Epithelial cell of esophagus (primary cell): Measurements from ENCODE around the gene ESYT1.

Source experiments
- DNase-seq: peaks from one replicate; pipeline ENCODE4 v3.0.0; 2010; ENCODE audit warnings: low read depth
- H3K4me3 ChIP-seq: 2 replicates; pipeline ENCODE4 v1.5.1; 2011; ENCODE audit warnings: mild to moderate bottlenecking, low read length, control low read depth
- TF ChIP-seq, protein P1 (sequence below): IDR thresholded peaks from 2 replicates; pipeline ENCODE4 v1.5.1; 2011; ENCODE audit warnings: low read depth, mild to moderate bottlenecking, low read length, control low read depth, inconsistent platforms; ENCODE audit not compliant: insufficient read depth; ENCODE audit errors: missing control alignments

The ESYT1 gene

DNA sequence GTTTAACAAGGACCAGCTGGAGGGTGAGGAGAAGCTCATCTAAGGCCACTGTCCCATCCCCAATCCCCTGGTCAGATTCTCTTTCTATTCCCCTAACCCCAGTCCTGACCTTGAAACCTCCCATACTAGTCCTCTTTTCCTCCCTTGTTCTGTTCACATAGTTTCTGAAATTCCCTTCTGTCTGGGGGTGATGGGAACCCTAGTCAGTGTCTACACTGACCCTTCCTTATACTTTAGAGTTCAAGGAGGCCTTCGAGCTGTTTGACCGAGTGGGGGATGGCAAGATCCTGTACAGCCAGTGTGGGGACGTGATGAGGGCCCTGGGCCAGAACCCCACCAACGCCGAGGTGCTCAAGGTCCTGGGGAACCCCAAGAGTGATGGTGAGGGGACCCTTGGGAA is 26.8 kb downstream of the ESYT1 start:
- no peak overlapping the region for H3K4me3 ChIP-seq
- DNase-seq: no peak
- TF ChIP-seq, protein P1, sequence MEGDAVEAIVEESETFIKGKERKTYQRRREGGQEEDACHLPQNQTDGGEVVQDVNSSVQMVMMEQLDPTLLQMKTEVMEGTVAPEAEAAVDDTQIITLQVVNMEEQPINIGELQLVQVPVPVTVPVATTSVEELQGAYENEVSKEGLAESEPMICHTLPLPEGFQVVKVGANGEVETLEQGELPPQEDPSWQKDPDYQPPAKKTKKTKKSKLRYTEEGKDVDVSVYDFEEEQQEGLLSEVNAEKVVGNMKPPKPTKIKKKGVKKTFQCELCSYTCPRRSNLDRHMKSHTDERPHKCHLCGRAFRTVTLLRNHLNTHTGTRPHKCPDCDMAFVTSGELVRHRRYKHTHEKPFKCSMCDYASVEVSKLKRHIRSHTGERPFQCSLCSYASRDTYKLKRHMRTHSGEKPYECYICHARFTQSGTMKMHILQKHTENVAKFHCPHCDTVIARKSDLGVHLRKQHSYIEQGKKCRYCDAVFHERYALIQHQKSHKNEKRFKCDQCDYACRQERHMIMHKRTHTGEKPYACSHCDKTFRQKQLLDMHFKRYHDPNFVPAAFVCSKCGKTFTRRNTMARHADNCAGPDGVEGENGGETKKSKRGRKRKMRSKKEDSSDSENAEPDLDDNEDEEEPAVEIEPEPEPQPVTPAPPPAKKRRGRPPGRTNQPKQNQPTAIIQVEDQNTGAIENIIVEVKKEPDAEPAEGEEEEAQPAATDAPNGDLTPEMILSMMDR: no peak

GRCh38 chr12:56155256-56155845 is 27.3 kb downstream of the ESYT1 start:
- no peak for DNase-seq
- TF ChIP-seq, protein P1: no peak
- H3K4me3 ChIP-seq: no peak overlapping the region

- DNase-seq: peak; percentile 55
- H3K4me3 ChIP-seq: peak overlapping the region; percentile 100
These were observed 28.6 kb downstream of the ESYT1 start for GRCh38 chr12:56156464-56157200.

DNA sequence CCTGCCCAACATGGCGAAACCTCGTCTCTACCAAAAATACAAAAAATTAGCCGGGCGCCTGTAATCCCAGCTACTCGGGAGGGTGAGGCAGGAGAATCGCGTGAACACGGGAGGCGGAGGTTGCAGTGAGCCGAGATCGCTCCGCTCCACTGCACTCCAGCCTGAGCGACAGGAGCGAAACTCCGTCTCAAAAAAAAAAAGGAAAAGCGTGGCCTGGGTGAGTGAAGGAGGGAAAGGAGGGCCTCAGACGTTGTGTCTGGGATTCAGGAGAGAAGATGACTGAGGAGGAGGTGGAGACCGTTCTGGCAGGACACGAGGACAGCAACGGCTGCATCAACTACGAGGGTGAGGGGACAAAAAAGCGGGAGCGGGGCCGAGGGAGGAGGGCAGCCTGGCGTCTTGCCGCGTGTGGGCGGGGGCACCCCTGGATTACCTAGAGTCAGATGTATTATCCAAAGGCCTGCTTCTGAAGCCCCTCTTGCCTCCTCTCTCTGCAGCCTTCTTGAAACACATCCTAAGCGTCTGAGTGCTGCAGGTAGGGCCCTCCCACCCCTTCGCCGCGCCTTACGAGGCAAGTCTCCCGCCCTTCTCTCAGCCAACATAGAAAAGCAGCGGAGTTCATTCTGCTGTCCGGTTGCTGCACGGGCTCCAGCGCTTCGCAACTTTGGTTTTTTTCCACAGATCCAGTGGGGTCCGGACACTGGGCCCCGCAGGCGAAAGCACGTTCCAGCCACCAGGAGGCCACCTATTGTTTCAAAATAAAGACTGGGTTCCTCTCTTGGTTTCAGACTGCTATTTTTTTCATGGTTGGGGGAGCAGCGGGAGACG is 29.3 kb downstream of the ESYT1 start:
- H3K4me3 ChIP-seq: peak overlapping the region; percentile 100
- peak; percentile 77 for DNase-seq
- TF ChIP-seq, protein P1: peak; percentile 49

DNA sequence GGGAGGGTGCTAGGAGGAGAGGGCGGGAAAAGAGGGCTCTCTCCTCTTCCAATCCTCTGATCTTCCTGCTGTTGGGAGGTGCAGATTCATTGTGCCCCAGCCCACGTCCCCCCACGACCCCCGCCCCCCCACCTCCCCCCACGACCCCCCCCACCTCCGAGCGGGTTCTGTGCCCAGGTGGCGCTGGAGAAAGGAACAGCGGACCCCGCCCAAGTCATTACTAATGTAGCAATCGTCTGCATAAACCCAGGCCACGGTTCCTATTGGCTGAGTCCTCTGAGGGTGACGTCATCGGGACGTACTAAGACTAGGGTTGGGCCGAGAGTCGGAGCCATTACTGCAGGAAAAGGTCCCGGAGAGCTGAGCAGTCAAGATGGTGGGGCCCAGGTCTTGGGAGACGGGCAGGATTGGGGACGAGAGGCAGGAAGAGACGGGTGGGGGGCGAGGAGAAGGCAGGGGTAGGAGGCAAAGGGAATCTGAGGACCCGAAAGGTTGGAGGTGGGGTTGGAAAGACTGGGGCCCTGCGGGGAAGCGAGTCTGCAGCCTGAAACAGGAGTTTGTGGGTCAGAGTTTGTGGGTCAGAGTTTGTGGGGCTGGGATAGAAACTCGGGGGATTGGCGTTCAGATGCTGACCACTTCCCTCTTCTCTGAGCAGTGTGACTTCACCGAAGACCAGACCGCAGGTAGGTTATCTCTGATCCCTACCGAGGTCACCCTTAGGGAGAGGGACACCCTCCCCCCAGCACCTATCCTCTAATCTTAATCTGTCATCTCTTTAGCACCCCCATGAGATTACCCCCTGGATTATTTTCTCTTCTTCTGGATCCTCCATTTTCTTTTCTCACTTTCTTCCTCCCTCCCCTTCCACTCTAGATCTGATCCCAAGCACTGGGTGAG is 30.2 kb downstream of the ESYT1 start, which contains the start of gene MYL6:
TSS of gene MYL6 (plus strand) at position 331 of the 897 bp plus-strand sequence. CDS start at position 374, 43 bp downstream.
- TF ChIP-seq, protein P1: no peak
- DNase-seq: peak; percentile 99
- H3K4me3 ChIP-seq: peak within 1 kb of the TSS; percentile 100

DNA sequence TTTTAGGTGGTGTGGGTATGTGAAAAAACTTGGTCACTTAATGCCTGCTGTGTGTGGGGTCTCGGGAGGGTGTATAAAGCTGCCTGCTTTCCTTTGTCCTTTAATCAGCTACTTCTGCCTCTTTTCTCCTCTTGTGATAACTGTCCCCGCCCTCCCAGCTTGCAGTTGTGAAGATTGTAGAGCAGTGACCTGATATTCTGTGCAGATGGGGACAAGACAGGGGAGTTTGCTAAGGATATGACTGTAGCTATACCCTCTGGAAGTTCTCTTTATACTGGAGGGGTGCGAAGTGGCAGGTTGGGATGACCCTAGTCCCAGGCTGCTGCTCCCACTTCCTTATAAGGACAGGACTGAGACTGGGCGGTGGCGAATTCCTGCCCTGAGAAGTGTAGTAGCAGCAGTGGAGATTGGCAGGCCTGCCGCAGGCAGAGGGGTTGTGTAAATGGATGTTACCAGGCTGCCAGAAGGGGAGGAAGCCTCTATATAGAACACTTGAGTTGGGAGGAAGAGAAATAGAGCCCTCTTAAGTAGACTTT is 30.9 kb downstream of the ESYT1 start:
- peak overlapping the region; percentile 100 for H3K4me3 ChIP-seq
- TF ChIP-seq, protein P1: no peak
- peak; percentile 80 for DNase-seq
